GM23338 (cell line): ENCODE measurements around the gene PAGR1. TPM values are rescaled to one million over a fixed set of nuclear protein-coding genes. Genes with fewer than 3 reads are reported as not detected.

Source experiments
- ATAC-seq: fragments of 200-7000 bp; cut with Tn5 transposase; 3 replicates; pipeline ENCODE4 v1.9.1; 2020
- DNase-seq: peaks from one replicate; pipeline ENCODE4 v3.0.0-alpha.2; 2015; ENCODE audit warnings: low spot score
- H2AFZ ChIP-seq: fragments of 200-600 bp; sonication (generic); 2 replicates; pipeline ENCODE4 v1.8.0; 2016; ENCODE audit warnings: antibody characterized with exemption, mild to moderate bottlenecking, moderate library complexity
- H3F3A ChIP-seq: fragments of 200-600 bp; sonication (generic); replicated peaks from 2 replicates; pipeline ENCODE4 v1.8.0; 2017; ENCODE audit warnings: antibody characterized with exemption, mixed run types, low read depth
- H3K27ac ChIP-seq: fragments of 200-600 bp; sonication (generic); 2 replicates; pipeline ENCODE4 v1.6.1; 2016; ENCODE audit warnings: low read depth
- H3K27me3 ChIP-seq: fragments of 200-600 bp; sonication (generic); 2 replicates; pipeline ENCODE4 v1.8.0; 2016; ENCODE audit warnings: mild to moderate bottlenecking, mixed run types, moderate library complexity; ENCODE audit not compliant: insufficient read depth
- H3K36me3 ChIP-seq: fragments of 200-600 bp; sonication (generic); 2 replicates; pipeline ENCODE4 v1.8.0; 2016; ENCODE audit warnings: mild to moderate bottlenecking; ENCODE audit not compliant: insufficient read depth
- H3K4me1 ChIP-seq: fragments of 200-600 bp; sonication (generic); 2 replicates; pipeline ENCODE4 v1.8.0; 2016; ENCODE audit warnings: mild to moderate bottlenecking, moderate library complexity; ENCODE audit not compliant: insufficient read depth
- H3K4me2 ChIP-seq: fragments of 200-600 bp; sonication (generic); 2 replicates; pipeline ENCODE4 v1.7.1; 2017; ENCODE audit warnings: mixed run types
- H3K4me3 ChIP-seq: fragments of 200-600 bp; sonication (generic); 2 replicates; pipeline ENCODE4 v1.6.1; 2016; ENCODE audit warnings: mixed run types
- H3K79me2 ChIP-seq: fragments of 200-600 bp; sonication (generic); replicated peaks from 2 replicates; pipeline ENCODE4 v1.8.0; 2017; ENCODE audit warnings: mild to moderate bottlenecking; ENCODE audit not compliant: insufficient read depth
- H3K9me2 ChIP-seq: fragments of 200-600 bp; sonication (generic); 2 replicates; pipeline ENCODE4 v1.8.0; 2017; ENCODE audit not compliant: insufficient read depth
- H4K20me1 ChIP-seq: fragments of 200-600 bp; sonication (generic); replicated peaks from 2 replicates; pipeline ENCODE4 v1.8.0; 2017; ENCODE audit warnings: mild to moderate bottlenecking; ENCODE audit not compliant: insufficient read depth
- H3K27ac Mint-ChIP-seq: 2 replicates; pipeline ENCODE4 v1.8.0; 2020; ENCODE audit warnings: inconsistent platforms, mild to moderate bottlenecking, moderate library complexity, mixed read lengths
- H3K27me3 Mint-ChIP-seq: 3 replicates; pipeline ENCODE4 v1.8.0; 2022; ENCODE audit warnings: low read depth, mild to moderate bottlenecking, moderate library complexity, mixed read lengths, inconsistent platforms; ENCODE audit not compliant: insufficient read depth, poor library complexity
- H3K36me3 Mint-ChIP-seq: 3 replicates; pipeline ENCODE4 v1.8.0; 2021; ENCODE audit warnings: low read depth, mild to moderate bottlenecking, inconsistent platforms, moderate library complexity, mixed read lengths
- H3K4me1 Mint-ChIP-seq: 3 replicates; pipeline ENCODE4 v1.8.0; 2020; ENCODE audit warnings: mild to moderate bottlenecking, inconsistent platforms, mixed read lengths
- H3K4me3 Mint-ChIP-seq: 3 replicates; pipeline ENCODE4 v1.8.0; 2021; ENCODE audit warnings: moderate library complexity, mild to moderate bottlenecking, inconsistent platforms, mixed read lengths
- H3K9me3 Mint-ChIP-seq: 3 replicates; pipeline ENCODE4 v1.8.0; 2020; ENCODE audit warnings: moderate library complexity, mild to moderate bottlenecking, inconsistent platforms, mixed read lengths
- CTCF ChIP-seq, 2 experiments: fragments of 200-600 bp in 1 of 2; sonication (generic) in 1 of 2; conservative IDR thresholded peaks; 2 replicates each; pipeline versions ENCODE4 v1.5.1 to v1.6.1; 2016 to 2017; ENCODE audit warnings: antibody characterized with exemption in 2 of 2, low read depth in 2 of 2, mild to moderate bottlenecking in 2 of 2, moderate library complexity in 1 of 2
- ETS1 ChIP-seq: IDR thresholded peaks from 2 replicates; pipeline ENCODE4 v1.6.1; 2016; ENCODE audit warnings: antibody characterized with exemption
- EZH2phosphoT487 ChIP-seq: fragments of 200-600 bp; sonication (generic); IDR thresholded peaks from one replicate; pipeline ENCODE4 v1.8.1; 2018; ENCODE audit warnings: antibody characterized with exemption; ENCODE audit not compliant: unreplicated experiment
- POLR2AphosphoS5 ChIP-seq: IDR thresholded peaks from 2 replicates; pipeline ENCODE4 v1.6.1; 2016; ENCODE audit warnings: antibody characterized with exemption, low read depth
- STAT1 ChIP-seq: IDR thresholded peaks from one replicate; pipeline ENCODE4 v1.6.1; 2016; ENCODE audit warnings: antibody characterized with exemption; ENCODE audit not compliant: unreplicated experiment
- ZNF114 ChIP-seq: fragments of 250-450 bp; sonication (Bioruptor Pico); IDR thresholded peaks from 2 replicates; pipeline ENCODE4 v1.5.0; 2020; ENCODE audit warnings: mild to moderate bottlenecking, moderate library complexity
- ZNF331 ChIP-seq: fragments of 250-450 bp; sonication (Bioruptor Pico); IDR thresholded peaks from 2 replicates; pipeline ENCODE4 v1.5.0; 2020; ENCODE audit warnings: low read depth, mild to moderate bottlenecking, moderate library complexity
- ZNF462 ChIP-seq: fragments of 250-450 bp; sonication (Bioruptor Pico); IDR thresholded peaks from 2 replicates; pipeline ENCODE4 v1.5.0; 2020; ENCODE audit warnings: mild to moderate bottlenecking, moderate library complexity
- polyA plus RNA-seq: library from polyadenylated mRNA; unstranded; fragments of >200 nt; fragmentation: Nextera tagmentation; extraction: Ambion mirVana; gene quantifications from 2 replicates; pipeline ENCODE4 v1.2.1, GENCODE V29; 2016
- total RNA-seq: library from RNA; depleted of rRNA; stranded (reverse); fragments of >200 nt; shearing (Covaris generic); gene quantifications from 2 replicates; pipeline ENCODE4 v1.2.3, GENCODE V29; 2014

PAGR1 gene
- total and polyA plus RNA-seq, 2 experiments from 2014 or later: 67.6 to 78.7 TPM

GRCh38 chr16:29848420-29849297, 32.7 kb downstream of the PAGR1 start:
- Mint-ChIP-seq H3K27ac (no peak overlapping the region), H3K27me3 (peaks cover 3% of the 10 kb centered on the region), H3K36me3 (no peaks in the 10 kb centered on the region; the same call in 2 of the 3 replicates), H3K4me1 (peaks cover 13% of the 10 kb centered on the region), H3K4me3 (no peak overlapping the region), H3K9me3 (no peaks in the 10 kb centered on the region; the same call in 2 of the 3 replicates)
- no peaks in the 10 kb centered on the region for H3K27me3 ChIP-seq
- peak; percentile 78 for DNase-seq
- H3K9me2 ChIP-seq: no peaks in the 10 kb centered on the region
- no peaks in the 10 kb centered on the region for H3K4me1 ChIP-seq
- H3K4me2 ChIP-seq: no peak overlapping the region
- no peaks in the 10 kb centered on the region for H3K79me2 ChIP-seq
- TF ChIP-seq ZNF114 (CRISPR knock-in tag): no peak
- peak; percentile 89 to 98 for TF ChIP-seq CTCF (conservative IDR thresholded peaks at IDR 0.05; ENCODE audit: low read depth in 2 of 2)
- no peak overlapping the region for H3K27ac ChIP-seq
- ATAC-seq: peak; percentile 93
- no peaks in the 10 kb centered on the region for H3K36me3 ChIP-seq
- H2AFZ ChIP-seq: no peak overlapping the region
- H4K20me1 ChIP-seq: no peaks in the 10 kb centered on the region
- H3K4me3 ChIP-seq: no peak overlapping the region
- H3F3A ChIP-seq: 0 out of 2 replicates have a peak, but pooled peaks cover 3% of the 10 kb centered on the region

- ATAC-seq: peak; percentile 64
- H3K36me3 ChIP-seq: no peaks in the 10 kb centered on the region
- peak overlapping the region; percentile 6; the same call in 1 of the 2 replicates for H3K4me2 ChIP-seq
- H3K27ac ChIP-seq: no peak overlapping the region
- peak overlapping the region; percentile 35; the same call in 1 of the 2 replicates for H2AFZ ChIP-seq
- H3F3A ChIP-seq: 0 out of 2 replicates have a peak, but pooled peaks cover 3% of the 10 kb centered on the region
- H4K20me1 ChIP-seq: no peaks in the 10 kb centered on the region
- peak overlapping the region; percentile 30; the same call in 1 of the 2 replicates for H3K27ac Mint-ChIP-seq
- DNase-seq: peak; percentile 58
- no peaks in the 10 kb centered on the region; the same call in 2 of the 3 replicates for H3K36me3 Mint-ChIP-seq
- H3K4me1 Mint-ChIP-seq: peaks cover 13% of the 10 kb centered on the region
- H3K4me3 ChIP-seq: no peak overlapping the region
- no peaks in the 10 kb centered on the region for H3K79me2 ChIP-seq
- no peaks in the 10 kb centered on the region for H3K4me1 ChIP-seq
- no peaks in the 10 kb centered on the region for H3K9me2 ChIP-seq
- H3K27me3 ChIP-seq: no peaks in the 10 kb centered on the region
- no peaks in the 10 kb centered on the region; the same call in 2 of the 3 replicates for H3K9me3 Mint-ChIP-seq
- no peak overlapping the region for H3K4me3 Mint-ChIP-seq
- peaks cover 3% of the 10 kb centered on the region for H3K27me3 Mint-ChIP-seq
- TF ChIP-seq STAT1 (no peak), ZNF462 (CRISPR knock-in tag) (no peak), CTCF (conservative IDR thresholded peaks at IDR 0.05; ENCODE audit: low read depth in 2 of 2) (no peak), POLR2AphosphoS5 (no peak), EZH2phosphoT487 (no peak), ZNF114 (CRISPR knock-in tag) (no peak), ZNF331 (no peak), ETS1 (no peak)
Measured at GRCh38 chr16:29849505-29849904, 33.6 kb downstream of the PAGR1 start.
